SK-N-SH (cell line): Measurements from ENCODE around the gene CDS2. TPM values are rescaled to one million over a fixed set of nuclear protein-coding genes. Genes with fewer than 3 reads are reported as not detected.

Source experiments
- CTCF ChIA-PET: fragments of 300-600, 350-600 bp; formaldehyde crosslinking; extraction: SDS; loops from one replicate; lab custom pipeline; 2021; lab: Yijun Ruan, JAX
- POLR2A ChIA-PET: fragments of 350-600 bp; sonication (Branson Sonifier 250); formaldehyde crosslinking; extraction: SDS; loops from one replicate; lab custom pipeline; 2020; ENCODE audit warnings: antibody characterized with exemption, inconsistent platforms; lab: Yijun Ruan, JAX
- DNase-seq: peaks from one replicate; pipeline ENCODE4 v3.0.0; 2012
- H2AFZ ChIP-seq: fragments of 200-600 bp; sonication (generic); 2 replicates; pipeline ENCODE4 v1.8.1; 2016; ENCODE audit warnings: antibody characterized with exemption, mild to moderate bottlenecking, low read depth
- H3F3A ChIP-seq: fragments of 200-600 bp; sonication (generic); replicated peaks from 2 replicates; pipeline ENCODE3; 2016; ENCODE audit warnings: antibody characterized with exemption, mild to moderate bottlenecking; ENCODE audit not compliant: insufficient read depth
- H3K27ac ChIP-seq, 2 experiments: fragments of 200-500 bp in 1 of 2; fragments of 200-600 bp in 1 of 2; sonication (Bioruptor generic) in 1 of 2; sonication (generic), shearing (Covaris generic) in 1 of 2; 2 replicates each; pipeline versions ENCODE4 v1.5.1 to v1.6.1; 2014 to 2016; ENCODE audit warnings: low read depth in 2 of 2, inconsistent platforms in 1 of 2, low read length in 1 of 2, mild to moderate bottlenecking in 1 of 2, mixed read lengths in 1 of 2
- H3K27me3 ChIP-seq: fragments of 200-600 bp; sonication (generic), shearing (Covaris generic); 2 replicates; pipeline ENCODE4 v1.6.1; 2016; ENCODE audit warnings: mixed run types; ENCODE audit not compliant: insufficient read depth
- H3K36me3 ChIP-seq, 2 experiments: fragments of 200-500 bp in 1 of 2; fragments of 200-600 bp in 1 of 2; sonication (Bioruptor generic) in 1 of 2; sonication (generic) in 1 of 2; replicated peaks in 1 of 2; 2 replicates each; pipeline versions ENCODE3 to v1.5.1; 2014 to 2016; ENCODE audit warnings: low read length in 1 of 2, mild to moderate bottlenecking in 1 of 2; ENCODE audit not compliant: insufficient read depth in 2 of 2, control insufficient read depth in 1 of 2
- H3K4me1 ChIP-seq, 2 experiments: fragments of 200-500 bp in 1 of 2; fragments of 200-600 bp in 1 of 2; sonication (Bioruptor generic) in 1 of 2; sonication (generic), shearing (Covaris generic) in 1 of 2; 2 replicates each; pipeline versions ENCODE4 v1.5.1 to v1.6.1; 2014 to 2016; ENCODE audit warnings: low read depth in 1 of 2, low read length in 1 of 2, mixed run types in 1 of 2; ENCODE audit not compliant: insufficient read depth in 2 of 2, control insufficient read depth in 1 of 2
- H3K4me2 ChIP-seq: fragments of 200-600 bp; sonication (generic), shearing (Covaris generic); 2 replicates; pipeline ENCODE4 v1.6.1; 2017; ENCODE audit warnings: mixed run types
- H3K4me3 ChIP-seq, 2 experiments: fragments of 200-500 bp in 1 of 2; fragments of 200-600 bp in 1 of 2; sonication (Bioruptor generic) in 1 of 2; sonication (generic), shearing (Covaris generic) in 1 of 2; 2 replicates each; pipeline versions ENCODE4 v1.5.1 to v1.8.1; 2014 to 2016; ENCODE audit warnings: low read depth in 2 of 2, inconsistent platforms in 1 of 2, low read length in 1 of 2, mild to moderate bottlenecking in 1 of 2, mixed read lengths in 1 of 2, moderate library complexity in 1 of 2
- H3K79me2 ChIP-seq: fragments of 200-600 bp; sonication (generic); 2 replicates; pipeline ENCODE4 v1.8.1; 2017; ENCODE audit warnings: mild to moderate bottlenecking; ENCODE audit not compliant: insufficient read depth
- H3K9ac ChIP-seq: fragments of 200-600 bp; sonication (generic); 2 replicates; pipeline ENCODE4 v1.6.1; 2017; ENCODE audit warnings: mixed run types
- H3K9me2 ChIP-seq: fragments of 200-600 bp; sonication (generic); 2 replicates; pipeline ENCODE4 v1.6.1; 2017; ENCODE audit warnings: mixed run types
- H3K9me3 ChIP-seq: fragments of 200-600 bp; sonication (generic); 2 replicates; pipeline ENCODE4 v1.6.1; 2017; ENCODE audit warnings: mixed run types, mild to moderate bottlenecking, moderate library complexity
- H4K20me1 ChIP-seq: fragments of 200-600 bp; sonication (generic); 2 replicates; pipeline ENCODE4 v1.6.1; 2017; ENCODE audit warnings: mild to moderate bottlenecking, mixed run types; ENCODE audit not compliant: insufficient read depth
- CHD2 ChIP-seq: fragments of 150-350 bp; IDR thresholded peaks from 2 replicates; pipeline ENCODE4 v1.6.1; 2018; ENCODE audit warnings: low read length; ENCODE audit not compliant: partially characterized antibody
- ELF1 ChIP-seq: IDR thresholded peaks from 2 replicates; pipeline ENCODE4 v1.4.0; 2012
- EP300 ChIP-seq, 2 experiments: IDR thresholded peaks; 2 replicates each; pipeline versions ENCODE4 v1.4.0 to v1.6.1; 2012; ENCODE audit warnings: borderline replicate concordance in 1 of 2, low read depth in 1 of 2, low read length in 1 of 2
- EZH2phosphoT487 ChIP-seq: fragments of 200-600 bp; sonication (generic); IDR thresholded peaks from 2 replicates; pipeline ENCODE4 v1.6.1; 2017; ENCODE audit warnings: low read depth, mixed run types, mild to moderate bottlenecking, antibody characterized with exemption, moderate library complexity, borderline replicate concordance
- FOSL2 ChIP-seq: IDR thresholded peaks from 2 replicates; pipeline ENCODE4 v1.4.0; 2012; ENCODE audit warnings: low read depth, mild to moderate bottlenecking, moderate library complexity, borderline replicate concordance
- FOXM1 ChIP-seq: IDR thresholded peaks from 2 replicates; pipeline ENCODE4 v1.4.0; 2012; ENCODE audit warnings: low read depth, mild to moderate bottlenecking
- GATA2 ChIP-seq: sonication (generic); formaldehyde crosslinking; IDR thresholded peaks from 2 replicates; pipeline ENCODE4 v1.5.0; 2020; ENCODE audit warnings: mild to moderate bottlenecking, missing genetic modification reagents
- MAX ChIP-seq: IDR thresholded peaks from 2 replicates; pipeline ENCODE4 v1.4.0; 2012; ENCODE audit warnings: low read depth
- MEF2A ChIP-seq: IDR thresholded peaks from 2 replicates; pipeline ENCODE4 v1.4.0; 2012; ENCODE audit warnings: low read depth, borderline replicate concordance
- NFIC ChIP-seq: IDR thresholded peaks from 2 replicates; pipeline ENCODE4 v1.4.0; 2012; ENCODE audit warnings: borderline replicate concordance
- NRF1 ChIP-seq: IDR thresholded peaks from 2 replicates; pipeline ENCODE4 v1.6.1; 2012; ENCODE audit warnings: low read depth, mild to moderate bottlenecking, low read length
- POLR2AphosphoS5 ChIP-seq: IDR thresholded peaks from 2 replicates; pipeline ENCODE4 v1.6.1; 2012; ENCODE audit warnings: low read depth, low read length
- RAD21 ChIP-seq: IDR thresholded peaks from 2 replicates; pipeline ENCODE4 v1.6.1; 2012; ENCODE audit warnings: mild to moderate bottlenecking, low read length
- RCOR1 ChIP-seq: fragments of 150-350 bp; IDR thresholded peaks from 2 replicates; pipeline ENCODE4 v1.6.1; 2017; ENCODE audit warnings: antibody characterized with exemption, low read length
- REST ChIP-seq: IDR thresholded peaks from 2 replicates; pipeline ENCODE4 v1.6.1; 2012; ENCODE audit warnings: mild to moderate bottlenecking, low read depth, low read length, moderate library complexity
- RXRA ChIP-seq: IDR thresholded peaks from 2 replicates; pipeline ENCODE4 v1.4.0; 2012; ENCODE audit warnings: low read depth, mild to moderate bottlenecking, borderline replicate concordance
- SIN3A ChIP-seq: IDR thresholded peaks from 2 replicates; pipeline ENCODE4 v1.6.1; 2012; ENCODE audit warnings: low read depth, mild to moderate bottlenecking, low read length, moderate library complexity, borderline replicate concordance
- SMC3 ChIP-seq: IDR thresholded peaks from 2 replicates; pipeline ENCODE4 v1.6.1; 2012; ENCODE audit warnings: low read depth, low read length, improper control_type of control experiment
- TAF1 ChIP-seq: IDR thresholded peaks from 2 replicates; pipeline ENCODE4 v1.6.1; 2012; ENCODE audit warnings: low read depth, mild to moderate bottlenecking, low read length, moderate library complexity, borderline replicate concordance
- TCF12 ChIP-seq: IDR thresholded peaks from 2 replicates; pipeline ENCODE4 v1.4.0; 2012
- YY1 ChIP-seq: IDR thresholded peaks from 2 replicates; pipeline ENCODE4 v1.4.0; 2012; ENCODE audit warnings: low read depth, mild to moderate bottlenecking
- ZBTB33 ChIP-seq: IDR thresholded peaks from 2 replicates; pipeline ENCODE4 v1.4.0; 2012; ENCODE audit warnings: low read depth, borderline replicate concordance
- WGBS: methylation state at CpG from one replicate; pipeline ENCODE4 v1.1.6; 2017; ENCODE audit warnings: low lambda C conversion rate; 5-methylcytosine and 5-hydroxymethylcytosine counted together
- polyA plus RNA-seq, 3 experiments: library from polyadenylated mRNA; depleted of rRNA; stranded (reverse); fragments of >200 nt; gene quantifications; 2 replicates each; pipeline ENCODE4 v1.2.3, GENCODE V29; 2012

Gene CDS2
- polyA plus RNA-seq, 1 of the 3 experiments (the other 2 are of a cell fraction) = 13.9 TPM

- Histone ChIP-seq H3K9ac (no peak overlapping the region), H4K20me1 (peaks cover 21% of the 10 kb centered on the region; the same call in 1 of the 2 replicates), H3K4me2 (no peak overlapping the region), H3K79me2 (peaks cover 89% of the 10 kb centered on the region), H3K27me3 (no peaks in the 10 kb centered on the region), H3K27ac (no peak overlapping the region), H3F3A (no peaks in the 10 kb centered on the region), H2AFZ (no peak overlapping the region), H3K9me3 (no peaks in the 10 kb centered on the region), H3K4me1 (peaks cover 0 to 6% of the 10 kb centered on the region in 2 experiments; a peak in 1 of 4 replicates), H3K4me3 (no peak overlapping the region), H3K9me2 (no peaks in the 10 kb centered on the region), H3K36me3 (no peaks in the 10 kb centered on the region)
- DNase-seq = no peak
- TF ChIP-seq SMC3 (no peak), RAD21 (no peak), GATA2 (CRISPR knock-in tag) (no peak), ELF1 (no peak), NRF1 (no peak), CHD2 (no peak), YY1 (no peak), SIN3A (no peak), ZBTB33 (no peak), EP300 (IDR thresholded peaks at IDR 0.05; ENCODE audit: borderline replicate concordance in 1 of 2, low read depth in 1 of 2, low read length in 1 of 2) (no peak), RXRA (no peak), MAX (no peak), TCF12 (no peak), EZH2phosphoT487 (no peak), RCOR1 (no peak), FOSL2 (no peak)
- WGBS = 98% methylated on average over 4 of the region's 4 CpGs
- POLR2A ChIA-PET = interaction anchor here (1.3 kb wide), 1 partner anchor 10 kb away, joined by 3 read pairs; the partner anchor contains the start of gene CDS2
- CTCF ChIA-PET = no interaction called here
These were observed 9.3 kb downstream of the CDS2 start for GRCh38 chr20:5136096-5136495.

GRCh38 chr20:5140195-5140594, 13.4 kb downstream of the CDS2 start:
- Histone ChIP-seq H4K20me1 (peaks cover 21% of the 10 kb centered on the region; the same call in 1 of the 2 replicates), H3K36me3 (peaks cover 0 to 9% of the 10 kb centered on the region in 2 experiments), H3K9me3 (no peaks in the 10 kb centered on the region), H3K9ac (no peak overlapping the region), H3K27me3 (no peaks in the 10 kb centered on the region), H3K79me2 (peaks cover 82% of the 10 kb centered on the region), H3K4me1 (peaks cover 0 to 5% of the 10 kb centered on the region in 2 experiments; a peak in 1 of 4 replicates), H3K9me2 (no peaks in the 10 kb centered on the region), H3F3A (no peaks in the 10 kb centered on the region), H2AFZ (no peak overlapping the region), H3K27ac (no peak overlapping the region), H3K4me2 (no peak overlapping the region), H3K4me3 (no peak overlapping the region)
- ChIA-PET POLR2A (no interaction called here), CTCF (interaction anchor here (1.4 kb wide), 1 partner anchor 13 kb away, joined by 4 read pairs; the partner anchor contains the start of gene CDS2)
- DNase-seq = no peak
- no peak for TF ChIP-seq EZH2phosphoT487
- no peak for TF ChIP-seq NFIC
- TF ChIP-seq GATA2 (CRISPR knock-in tag) = no peak
- no peak for TF ChIP-seq ELF1
- no peak for TF ChIP-seq ZBTB33
- no peak for TF ChIP-seq FOXM1
- no peak for TF ChIP-seq TAF1
- TF ChIP-seq EP300 (IDR thresholded peaks at IDR 0.05; ENCODE audit: borderline replicate concordance in 1 of 2, low read depth in 1 of 2, low read length in 1 of 2) = no peak
- no peak for TF ChIP-seq REST
- TF ChIP-seq POLR2AphosphoS5 = no peak
- TF ChIP-seq MEF2A = no peak
